Activated T-cell treated with anti-CD3 and anti-CD28 coated beads, Interleukin-2, amount 50 U/mL, for 48 hours (primary cell): ENCODE data around the gene EVI5.
A peak's percentile ranks its signal among the peaks of the same experiment; 100 is the strongest.

Source experiments
- DNase-seq, 2 experiments: peaks; one replicate each; pipeline ENCODE4 v3.0.0-alpha.2; 2020

The EVI5 gene

DNA sequence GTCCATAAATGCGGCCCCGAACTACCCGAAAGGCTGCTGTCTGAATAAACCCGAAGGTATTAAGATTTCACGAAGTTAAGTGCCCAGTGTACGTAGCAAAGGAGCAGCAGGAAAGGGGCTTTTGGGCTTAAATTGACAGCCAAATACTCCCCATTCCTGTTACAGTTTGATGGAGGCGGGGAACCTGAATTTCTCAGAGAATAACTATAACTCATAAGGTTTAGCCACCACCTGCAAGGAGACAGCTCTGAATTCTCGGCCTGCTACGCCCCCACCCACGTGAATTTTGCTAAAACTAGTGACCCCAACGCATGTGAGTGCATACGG lies 303.3 kb downstream of the EVI5 start:
- no peak for DNase-seq

DNA sequence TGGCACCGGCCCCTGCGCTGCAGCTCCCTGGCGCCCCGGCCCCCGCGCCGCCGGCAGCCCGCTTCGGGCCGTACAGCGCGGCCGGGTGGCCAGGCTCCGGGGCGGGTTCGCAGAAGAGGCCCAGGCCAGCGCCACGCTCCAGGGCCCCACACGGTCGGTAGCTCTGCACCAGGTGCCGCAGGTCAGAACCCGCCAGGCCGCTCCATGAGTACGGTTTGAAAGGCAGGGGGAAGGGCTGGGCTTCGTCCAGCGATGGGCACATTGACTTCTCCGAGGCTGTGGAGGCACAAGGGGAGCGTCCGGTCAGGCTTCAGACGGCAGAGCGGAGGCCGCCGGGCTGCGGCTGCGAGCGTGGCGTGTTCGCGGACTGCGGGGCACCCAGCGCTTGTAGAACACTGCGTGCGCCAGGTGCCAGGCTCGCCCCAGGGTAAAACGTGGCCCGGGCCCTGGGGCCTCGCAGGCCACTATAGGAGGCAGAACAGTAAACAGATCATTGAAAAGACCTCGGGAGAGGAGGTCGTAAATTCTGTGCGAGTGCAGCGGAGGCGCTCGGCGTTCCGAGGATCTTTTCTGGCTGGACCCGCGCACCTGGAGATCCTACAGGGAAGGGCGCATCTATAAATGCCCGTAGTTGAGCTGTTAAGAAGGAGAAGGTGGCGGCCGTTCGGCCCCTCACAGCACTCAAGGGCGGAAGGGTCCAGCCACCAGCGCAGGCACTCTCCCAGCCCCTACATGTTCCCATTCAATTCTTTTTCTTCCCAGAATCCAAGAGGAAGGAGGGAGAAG lies 303.9 kb downstream of the EVI5 start:
- no peak for DNase-seq

DNA sequence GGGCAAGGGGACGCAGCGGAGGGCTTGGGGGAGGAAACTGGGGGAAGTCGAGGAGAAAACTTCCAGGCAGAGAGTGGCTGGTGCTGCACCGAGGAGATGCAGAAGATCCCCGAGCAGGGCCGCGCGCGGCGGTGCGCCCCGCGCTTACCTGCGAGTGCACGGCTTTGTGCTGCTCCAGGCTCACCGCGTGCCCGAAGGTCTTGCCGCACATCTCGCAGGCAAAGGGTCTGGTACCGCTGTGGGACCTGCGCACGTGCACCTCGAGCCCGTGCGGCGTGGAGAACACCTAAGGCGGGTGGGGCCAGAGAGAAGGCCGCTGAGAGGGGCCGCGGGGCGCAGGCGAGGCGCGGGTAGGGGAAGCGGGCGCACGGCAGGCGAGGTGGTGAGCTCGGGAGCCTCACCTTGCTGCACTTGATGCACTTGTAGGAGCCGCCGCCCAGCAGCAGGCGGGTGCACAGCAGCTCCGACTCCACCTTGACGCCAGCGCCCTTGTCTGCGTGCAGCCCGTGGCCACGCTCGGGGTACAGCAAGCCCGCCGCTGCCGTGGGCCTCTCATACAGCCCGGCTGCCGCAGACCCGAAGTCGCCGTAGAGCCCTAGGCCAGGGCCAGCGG lies 304.6 kb downstream of the EVI5 start:
- no peak for DNase-seq

DNA sequence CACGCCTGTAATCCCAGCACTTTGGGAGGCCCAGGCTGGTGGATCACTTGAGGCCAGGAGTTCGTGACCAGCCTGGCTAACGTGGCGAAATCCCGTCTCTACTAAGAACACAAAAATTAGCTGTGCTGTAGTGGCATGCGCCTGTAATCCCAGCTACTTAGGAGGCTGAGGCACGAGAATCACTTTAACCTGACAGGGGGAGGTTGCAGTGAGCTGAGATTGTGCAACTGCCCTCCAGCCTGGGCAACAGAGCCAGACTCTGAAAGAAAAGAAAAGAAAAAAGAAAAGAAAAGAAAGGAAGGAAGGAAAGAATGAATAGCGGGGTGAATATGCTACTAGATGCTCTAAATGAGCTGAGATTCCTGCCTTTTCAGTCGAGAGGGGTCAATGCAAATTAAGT lies 305.3 kb downstream of the EVI5 start:
- no peak for DNase-seq

DNA sequence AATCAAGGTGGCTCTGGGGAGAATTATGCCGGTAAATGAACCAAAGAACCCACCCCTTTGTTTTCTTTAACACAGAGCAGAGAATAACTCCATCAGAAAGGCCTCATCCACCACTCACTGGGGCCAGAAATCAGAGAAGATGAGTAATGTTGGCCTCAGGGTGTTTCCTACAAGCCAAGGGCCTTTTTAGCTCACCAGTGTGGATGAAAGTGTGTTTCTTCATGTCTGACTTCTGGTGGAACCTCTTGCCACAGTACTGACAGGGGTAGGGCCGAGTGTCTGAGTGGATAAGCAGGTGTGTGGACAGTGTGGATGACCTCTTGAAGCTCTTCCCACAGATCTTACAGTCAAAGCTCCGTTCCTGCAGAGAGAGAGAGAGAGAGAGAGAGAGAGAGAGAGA lies 306.5 kb downstream of the EVI5 start:
- peak; percentile 50 to 55 for DNase-seq

DNA sequence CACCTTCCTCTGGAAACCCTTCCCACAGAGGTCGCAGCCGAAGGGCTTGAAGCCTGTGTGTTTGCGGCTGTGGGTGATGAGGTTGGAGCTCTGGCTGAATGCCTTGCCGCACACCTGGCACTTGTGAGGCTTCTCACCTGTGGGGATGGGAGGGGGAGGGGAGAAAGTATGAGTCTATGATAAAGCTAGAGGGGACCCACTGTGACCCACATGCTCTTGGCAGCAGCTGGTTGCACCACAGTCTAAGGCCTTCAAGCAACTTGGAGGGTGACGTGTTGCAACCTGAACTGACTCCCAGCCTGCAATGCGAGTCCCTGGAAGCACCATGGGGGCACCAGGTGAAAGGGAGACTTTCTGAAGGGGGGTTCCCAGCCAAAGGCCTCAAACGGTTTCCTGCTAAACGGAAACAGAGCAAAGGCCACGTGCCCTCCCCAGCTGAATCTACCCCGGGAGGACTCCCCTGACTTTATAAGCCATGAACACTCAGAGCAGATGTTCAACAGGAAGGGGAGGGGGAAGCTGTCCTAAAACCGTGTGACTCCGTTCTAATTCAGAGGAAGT lies 308.8 kb downstream of the EVI5 start:
- peak; percentile 68 to 70 for DNase-seq

DNA sequence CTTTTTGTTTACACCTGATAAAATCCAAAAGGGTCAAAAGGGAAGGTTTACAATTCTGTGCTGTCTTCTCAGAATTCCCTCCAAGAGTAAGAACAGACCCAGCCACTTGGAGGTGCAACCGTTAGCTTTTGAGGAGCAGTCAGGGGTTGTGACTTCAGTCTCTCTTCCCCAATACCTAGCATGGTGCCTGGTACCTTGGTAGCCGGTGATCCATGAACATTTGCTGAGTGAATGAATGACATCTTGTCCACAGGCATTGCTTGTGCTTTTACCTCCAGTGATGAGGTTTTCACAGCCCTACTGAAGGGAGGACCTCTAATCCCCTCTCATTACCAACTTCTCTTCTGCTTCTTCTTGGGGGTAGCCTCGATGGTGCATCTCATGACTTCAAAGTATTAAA lies 309.9 kb downstream of the EVI5 start:
- DNase-seq: no peak

DNA sequence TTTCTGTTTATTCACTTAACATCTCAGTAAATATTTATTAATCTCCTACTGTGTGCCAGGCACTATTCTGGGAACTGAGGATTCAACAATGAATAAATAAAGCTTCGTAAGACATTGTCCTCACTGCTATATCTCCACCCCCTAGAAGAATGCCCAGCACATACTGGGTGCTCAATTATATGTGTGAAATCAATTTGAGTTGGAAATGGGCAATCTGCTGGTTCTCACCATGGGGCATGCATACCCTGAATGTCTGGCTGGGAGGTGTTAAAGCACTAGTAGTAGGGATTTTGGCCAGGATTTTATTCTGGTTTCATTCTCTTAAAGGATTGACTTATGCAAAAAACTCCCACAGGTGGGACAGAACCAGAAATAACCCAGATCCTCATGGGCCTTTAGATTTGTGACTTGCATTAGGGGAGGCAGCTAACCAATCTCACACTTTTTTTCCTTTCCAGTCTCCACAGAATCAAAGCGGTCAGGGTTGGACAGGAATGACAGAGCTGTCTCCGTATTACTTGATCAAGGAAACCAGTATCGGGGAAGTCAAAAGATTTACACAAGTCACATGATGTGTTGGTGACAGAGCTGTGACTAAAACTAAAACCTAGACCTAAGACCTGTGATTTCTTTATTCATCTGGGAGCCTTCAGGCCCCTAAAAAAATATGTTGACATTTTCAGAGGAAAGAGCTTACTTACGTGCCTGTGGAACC lies 311.0 kb downstream of the EVI5 start:
- DNase-seq: peak; percentile 50 to 59

DNA sequence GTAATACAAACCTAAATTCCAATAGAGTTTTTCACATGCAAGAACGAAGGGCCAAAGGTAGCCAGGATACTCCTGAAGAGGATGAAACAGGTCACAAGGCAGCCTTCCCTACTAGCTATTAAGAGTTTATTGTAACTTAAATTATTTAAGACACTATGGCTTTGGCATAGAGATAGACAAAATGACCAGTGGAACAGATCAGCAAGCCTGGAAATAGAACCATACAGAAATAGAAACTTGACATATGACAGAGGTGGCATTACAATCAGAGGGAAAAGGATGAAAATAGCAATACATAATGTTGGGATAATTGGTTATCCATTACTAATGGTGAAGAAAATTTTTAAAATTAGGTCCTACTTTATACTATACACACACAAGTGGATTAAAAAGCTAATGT lies 314.7 kb downstream of the EVI5 start:
- DNase-seq: no peak

DNA sequence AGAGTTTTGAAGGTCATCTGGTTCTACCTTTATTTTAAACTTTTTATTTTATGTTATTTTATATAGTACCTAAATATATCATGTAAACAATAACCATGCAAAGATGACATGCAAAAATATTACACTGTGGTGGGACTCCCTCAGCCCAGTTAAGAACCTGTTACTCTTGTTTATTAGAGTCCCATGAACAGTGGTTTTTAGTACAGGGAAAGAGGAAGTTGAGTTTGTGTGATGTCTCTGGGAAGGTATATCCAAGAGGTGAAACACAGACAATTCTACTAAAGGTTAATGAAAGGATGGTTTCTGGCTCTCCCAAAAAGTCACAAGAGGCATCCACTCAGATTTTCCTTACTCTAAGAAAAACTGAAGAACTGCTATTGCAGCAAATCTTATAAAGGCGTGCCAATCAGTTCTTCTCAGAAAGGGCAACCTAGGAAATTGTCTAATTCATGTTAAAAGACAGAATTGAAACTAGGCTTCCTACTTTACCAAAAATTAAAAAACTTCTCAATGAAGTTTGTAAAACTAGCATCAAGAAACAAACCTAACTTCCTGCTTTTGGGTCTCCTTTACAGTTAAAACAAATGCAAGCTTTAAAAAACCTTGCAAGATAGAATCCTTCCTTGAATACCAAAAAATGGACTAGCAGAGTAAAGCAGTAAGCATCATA lies 318.1 kb downstream of the EVI5 start:
- DNase-seq: no peak

DNA sequence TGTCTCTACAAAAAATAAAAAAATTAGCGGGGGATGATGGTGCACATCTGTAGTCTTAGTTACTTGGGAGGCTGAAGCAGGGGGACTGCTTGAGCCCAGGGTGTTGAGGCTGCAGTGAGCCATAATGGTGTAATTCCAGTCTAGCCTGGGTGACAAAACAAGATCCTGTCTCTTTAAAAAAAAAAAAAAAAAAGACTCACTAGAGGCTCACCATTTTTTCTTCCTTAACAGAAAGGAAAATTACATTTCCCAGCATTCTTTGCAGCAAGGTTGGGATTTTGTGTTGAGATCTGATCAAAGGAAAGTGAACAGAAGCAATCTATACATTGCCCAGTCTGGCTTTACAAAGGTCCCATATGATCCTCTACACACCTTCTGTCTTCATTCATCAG lies 319.7 kb downstream of the EVI5 start:
- DNase-seq: no peak

DNA sequence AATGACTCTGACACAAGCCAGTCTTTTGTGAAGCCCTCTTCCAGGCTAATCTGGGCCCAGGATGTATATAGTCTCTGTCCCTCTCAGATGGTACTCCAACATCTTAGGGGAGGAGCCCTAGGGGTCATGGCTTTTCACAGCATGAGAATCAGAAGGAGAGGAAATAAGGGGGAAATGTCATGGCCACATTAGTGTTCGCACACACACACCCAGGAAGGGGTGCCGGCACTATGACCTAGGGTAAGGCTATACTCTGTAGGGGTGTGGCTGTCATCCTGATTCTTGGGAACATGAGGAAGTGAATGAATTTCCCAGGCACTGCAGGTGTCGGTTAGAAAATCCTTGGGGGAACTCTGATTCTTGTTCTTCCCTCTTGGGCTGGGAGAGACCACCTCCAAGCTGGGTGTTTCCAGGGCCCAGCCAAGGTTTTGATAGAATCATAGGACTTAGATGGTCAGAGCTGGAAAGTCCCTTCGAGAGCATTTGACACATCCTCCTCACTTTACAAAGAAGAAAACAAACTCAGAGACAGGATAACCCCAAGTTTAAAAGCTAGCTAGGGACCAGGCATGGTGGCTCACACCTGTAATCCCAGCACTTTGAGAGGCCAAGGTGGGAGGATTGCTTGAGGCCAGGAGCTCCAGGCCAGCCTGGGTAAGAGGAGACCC lies 320.2 kb downstream of the EVI5 start:
- DNase-seq: peak in 1 of 2 experiments; percentile 27

DNA sequence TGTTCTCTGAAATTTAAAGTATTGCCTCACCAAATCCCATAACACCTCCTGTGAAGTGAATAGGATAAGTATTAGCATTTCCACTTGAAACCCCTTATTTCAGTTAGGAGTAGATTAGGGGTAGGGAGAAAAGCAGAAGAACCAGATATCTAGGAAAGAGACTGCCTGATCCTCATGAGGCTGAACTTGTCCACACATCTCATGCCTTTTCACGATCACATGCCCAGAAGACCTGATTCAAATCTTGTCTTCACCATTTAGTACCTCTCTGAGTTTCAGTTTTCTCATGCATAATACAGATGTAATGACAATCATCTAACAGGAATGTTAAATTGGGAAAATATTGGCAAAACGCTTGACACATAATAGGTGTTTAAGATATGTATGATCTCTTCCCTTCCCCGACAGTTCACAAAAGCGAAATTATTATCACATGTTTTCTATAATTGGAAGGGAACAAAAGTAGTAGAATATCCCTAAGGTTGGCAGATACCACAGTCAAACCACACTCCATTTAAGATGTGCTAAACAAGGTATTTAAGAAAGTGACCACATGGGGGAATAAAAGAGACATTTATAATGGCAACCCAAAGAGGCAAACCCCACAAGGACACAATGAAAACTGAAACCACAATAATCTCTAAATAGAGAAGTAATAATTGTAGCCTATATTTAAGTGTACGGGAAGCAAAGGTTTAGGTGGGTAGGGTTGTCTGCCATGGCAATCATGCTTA lies 323.4 kb downstream of the EVI5 start:
- DNase-seq: no peak

DNA sequence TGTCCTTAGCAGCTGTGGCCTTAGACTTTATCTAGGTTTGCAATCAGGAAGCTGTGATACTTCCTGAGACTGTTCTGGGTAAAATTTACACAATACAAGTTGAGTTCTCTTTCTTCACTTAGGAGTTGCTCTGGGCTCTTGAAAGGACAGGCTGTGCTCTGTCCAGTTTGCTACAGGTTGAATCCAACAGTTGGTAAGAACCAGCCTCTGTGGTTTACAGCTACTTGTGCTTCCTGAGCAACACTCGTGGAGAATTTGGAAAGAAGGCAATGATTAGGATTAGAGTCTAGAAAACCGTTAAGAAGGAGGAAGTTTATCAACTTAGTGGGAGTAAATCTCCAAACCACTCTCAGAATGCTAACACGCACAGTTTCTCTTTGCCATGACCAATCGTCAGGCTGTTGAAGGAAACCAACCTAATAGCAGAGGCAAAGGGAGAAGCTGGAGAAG lies 325.0 kb downstream of the EVI5 start:
- DNase-seq: no peak
